Right cardiac atrium (tissue), 5 donors: ENCODE measurements around the gene RSBN1L. TPM values are rescaled to one million over a fixed set of nuclear protein-coding genes. Genes with fewer than 3 reads are reported as not detected.
"Not testable (repeated sequence)": the region's sequence is repeated elsewhere in the genome, so short reads cannot be mapped to it uniquely, and the experiment has no call there.

Experiments
- ATAC-seq, 2 donors: fragments of 200-7000 bp; cut with Tn5 transposase; one replicate each; pipeline versions ENCODE4 v1.8.0 to v1.9.1; 2020; ENCODE audit warnings: moderate library complexity in 2 of 2, mild to moderate bottlenecking in 1 of 2
- DNase-seq, 3 donors: peaks; one replicate each; pipeline ENCODE4 v3.0.0-alpha.2; 2020
- H3K27ac ChIP-seq: one replicate; pipeline ENCODE4 v1.5.1; 2013; ENCODE audit warnings: mild to moderate bottlenecking, low read length, control low read depth, moderate library complexity
- H3K27me3 ChIP-seq: one replicate; pipeline ENCODE4 v1.6.1; 2013; ENCODE audit not compliant: control insufficient read depth, insufficient read depth
- H3K4me1 ChIP-seq: one replicate; pipeline ENCODE4 v1.6.1; 2013; ENCODE audit warnings: low read length; ENCODE audit not compliant: control insufficient read depth, insufficient read depth
- H3K4me3 ChIP-seq: one replicate; pipeline ENCODE4 v1.5.1; 2013; ENCODE audit warnings: low read length, control low read depth
- H3K9me3 ChIP-seq: one replicate; pipeline ENCODE4 v1.6.1; 2013; ENCODE audit warnings: low read length; ENCODE audit not compliant: control insufficient read depth
- WGBS: extraction: QIAGEN DNeasy Blood & Tissue Kit; methylation state at CpG from one replicate; pipeline ENCODE4 v1.1.7; 2013; 5-methylcytosine and 5-hydroxymethylcytosine counted together
- intact Hi-C, 4 donors: fragments of 100-400 bp; cut with DNase I; formaldehyde crosslinking; loops; one replicate each; pipeline versions ENCODE4 v1.11.0 to v1.14.0; 2022 to 2023
- polyA plus RNA-seq: library from polyadenylated mRNA; stranded (reverse); fragments of 200-250 nt; gene quantifications from one replicate; pipeline ENCODE4 v1.2.3, GENCODE V29; 2013
- total RNA-seq, 4 donors: library from RNA; stranded (reverse); fragmentation: NEBNext Ultra II Directional; extraction: Animal tissue kit (Norgen Biotek cat#: 25700); gene quantifications; one replicate each; pipeline ENCODE4 v1.2.1, GENCODE V29; 2021
- donor health status: healthy with polysubstance abuse.
- donor health status: DM: no; HTN: yes; CAD: no.
- donor health status: DM: no; HTN: no; CAD: no.
- donor health status: DM: no; HTN: yes; CAD: no; lungs with severe emphysema.
- donor health status: DM: yes; HTN: yes; CAD: no.

The RSBN1L gene
- total and polyA plus RNA-seq, 5 donors, result 5.1 to 13.2 (median 13.1) TPM

GRCh38 chr7:77702968-77703472, 6.8 kb downstream of the RSBN1L start:
- H3K4me1 ChIP-seq, result no peaks in the 10 kb centered on the region
- intact Hi-C loops, result no loop called here

GRCh38 chr7:77703669-77704068, 7.4 kb downstream of the RSBN1L start:
- H3K4me3 ChIP-seq, H3K27me3 ChIP-seq, DNase-seq, H3K27ac ChIP-seq, H3K9me3 ChIP-seq, ATAC-seq, intact Hi-C loops, H3K4me1 ChIP-seq: not testable (repeated sequence)
- 94% methylated on average over 9 of the region's 9 CpGs for WGBS

More at GRCh38 chr7:77702968-77703472, 6.8 kb downstream of the RSBN1L start:
- no peak for ATAC-seq
- WGBS, result 82% methylated on average over 3 of the region's 3 CpGs
- H3K9me3 ChIP-seq, result no peaks in the 10 kb centered on the region
- DNase-seq, result no peak
- H3K27ac ChIP-seq, result no peak overlapping the region
- no peak overlapping the region for H3K4me3 ChIP-seq
- H3K27me3 ChIP-seq, result no peaks in the 10 kb centered on the region

- intact Hi-C loops, result no loop called here
- H3K27ac ChIP-seq, result no peak overlapping the region
- no peak overlapping the region for H3K4me3 ChIP-seq
- no peaks in the 10 kb centered on the region for H3K9me3 ChIP-seq
- WGBS, result 96% methylated on average over 1 of the region's 1 CpG
- ATAC-seq (no peak), DNase-seq (no peak)
- H3K4me1 ChIP-seq, result peaks cover 2% of the 10 kb centered on the region
- no peaks in the 10 kb centered on the region for H3K27me3 ChIP-seq
Measured at GRCh38 chr7:77707504-77707992, 11.3 kb downstream of the RSBN1L start.

GRCh38 chr7:77710067-77710466, 13.8 kb downstream of the RSBN1L start:
- WGBS, result 97% methylated on average over 3 of the region's 3 CpGs
- no peak for ATAC-seq
- no peak overlapping the region for H3K27ac ChIP-seq

GRCh38 chr7:77710861-77711260, 14.6 kb downstream of the RSBN1L start:
- Histone ChIP-seq H3K4me1 (peaks cover 2% of the 10 kb centered on the region), H3K27ac (no peak overlapping the region)

More at GRCh38 chr7:77710067-77710466, 13.8 kb downstream of the RSBN1L start:
- DNase-seq, result no peak
- intact Hi-C loops, result no loop called here
- Histone ChIP-seq H3K4me3 (no peak overlapping the region), H3K27me3 (no peaks in the 10 kb centered on the region), H3K4me1 (peaks cover 2% of the 10 kb centered on the region), H3K9me3 (no peaks in the 10 kb centered on the region)

GRCh38 chr7:77714195-77714594, 17.9 kb downstream of the RSBN1L start:
- H3K27me3 ChIP-seq, result no peaks in the 10 kb centered on the region

More at GRCh38 chr7:77710861-77711260, 14.6 kb downstream of the RSBN1L start:
- DNase-seq (no peak), ATAC-seq (no peak)
- Histone ChIP-seq H3K27me3 (no peaks in the 10 kb centered on the region), H3K4me3 (no peak overlapping the region), H3K9me3 (no peaks in the 10 kb centered on the region)
- intact Hi-C loops, result no loop called here
- WGBS, result 79% methylated on average over 3 of the region's 3 CpGs

GRCh38 chr7:77714931-77715330, 18.7 kb downstream of the RSBN1L start:
- H3K9me3 ChIP-seq, ATAC-seq, H3K4me3 ChIP-seq, H3K27me3 ChIP-seq, intact Hi-C loops, H3K4me1 ChIP-seq, H3K27ac ChIP-seq, DNase-seq: not testable (repeated sequence)

More at GRCh38 chr7:77714195-77714594, 17.9 kb downstream of the RSBN1L start:
- Histone ChIP-seq H3K4me3 (no peak overlapping the region), H3K27ac (no peak overlapping the region), H3K4me1 (peaks cover 2% of the 10 kb centered on the region), H3K9me3 (no peaks in the 10 kb centered on the region)
- DNase-seq, result no peak
- no peak for ATAC-seq
- 91% methylated on average over 2 of the region's 2 CpGs for WGBS
- intact Hi-C loops, result no loop called here

- WGBS, result 98% methylated on average over 3 of the region's 3 CpGs
- no peak for DNase-seq
- H3K4me1 ChIP-seq, result peaks cover 8% of the 10 kb centered on the region
- no peak overlapping the region for H3K27ac ChIP-seq
- intact Hi-C loops, result no loop called here
- H3K4me3 ChIP-seq, result no peak overlapping the region
- H3K9me3 ChIP-seq, result no peaks in the 10 kb centered on the region
- no peaks in the 10 kb centered on the region for H3K27me3 ChIP-seq
- no peak for ATAC-seq
Measured at GRCh38 chr7:77716804-77717203, 20.5 kb downstream of the RSBN1L start.

GRCh38 chr7:77717566-77717965, 21.3 kb downstream of the RSBN1L start:
- WGBS, result 97% methylated on average over 5 of the region's 5 CpGs
- intact Hi-C loops, DNase-seq: not testable (repeated sequence)

GRCh38 chr7:77727527-77727926, 31.3 kb downstream of the RSBN1L start:
- Histone ChIP-seq H3K9me3 (no peaks in the 10 kb centered on the region), H3K27me3 (no peaks in the 10 kb centered on the region), H3K4me1 (peaks cover 3% of the 10 kb centered on the region), H3K4me3 (no peak overlapping the region), H3K27ac (no peak overlapping the region)
- DNase-seq (no peak), ATAC-seq (no peak)
- 90% methylated on average over 3 of the region's 3 CpGs for WGBS
- intact Hi-C loops, result no loop called here

More at GRCh38 chr7:77717566-77717965, 21.3 kb downstream of the RSBN1L start:
- not testable (repeated sequence) for ATAC-seq, H3K9me3 ChIP-seq, H3K4me3 ChIP-seq, H3K4me1 ChIP-seq, H3K27ac ChIP-seq, H3K27me3 ChIP-seq

- Histone ChIP-seq H3K9me3 (no peaks in the 10 kb centered on the region), H3K27me3 (no peaks in the 10 kb centered on the region), H3K27ac (no peak overlapping the region), H3K4me1 (peaks cover 5% of the 10 kb centered on the region), H3K4me3 (no peak overlapping the region)
- 35% methylated on average over 8 of the region's 8 CpGs for WGBS
- intact Hi-C loops, result no loop called here
- DNase-seq (no peak), ATAC-seq (peak; percentile 50 to 63)
Measured at GRCh38 chr7:77727936-77728701, 31.9 kb downstream of the RSBN1L start.
